ENCODE data around the gene MCMBP. TPM values are rescaled to one million over a fixed set of nuclear protein-coding genes. Genes with fewer than 3 reads are reported as not detected.

MCMBP gene
- total and polyA plus RNA-seq, 8 donors = 7.5 to 22.8 (median 16.0) TPM

DNA sequence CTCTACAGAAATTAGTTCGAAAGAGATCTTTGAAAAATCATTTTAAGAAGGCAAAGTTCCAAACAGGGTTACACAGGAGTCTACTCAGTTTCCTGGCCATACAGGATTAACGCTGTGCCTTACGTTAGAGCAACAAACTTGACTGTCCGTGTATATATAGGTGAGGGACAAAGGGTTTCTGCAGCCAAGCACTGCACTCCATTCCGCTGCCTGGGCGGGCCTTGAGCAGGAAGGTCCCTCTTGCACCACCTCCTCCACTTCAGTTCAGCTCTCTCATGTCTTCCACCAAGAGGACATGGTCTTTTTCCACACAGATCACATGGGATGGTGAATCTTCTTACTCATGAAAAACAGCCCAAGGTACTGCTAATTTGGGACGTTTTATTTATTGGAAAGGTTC, 43.2 kb downstream of the MCMBP start:
- FAIRE-seq (no peak), DNase-seq (no peak), ATAC-seq (no peak)
- 86 to 93% methylated on average over 7 of the region's 7 CpGs for WGBS, 2 donors
- no peaks in the 10 kb centered on the region for H3K4me1 ChIP-seq
- H3K27me3 ChIP-seq = no peaks in the 10 kb centered on the region
- H3K36me3 ChIP-seq = peaks cover 0 to 40% (median 19%) of the 10 kb centered on the region in 3 donors
- no peak overlapping the region for H3K27ac ChIP-seq
- intact Hi-C loops (cut with DNase I) = no loop called here
- H3K4me3 ChIP-seq = no peak overlapping the region
- TF ChIP-seq, protein P1, sequence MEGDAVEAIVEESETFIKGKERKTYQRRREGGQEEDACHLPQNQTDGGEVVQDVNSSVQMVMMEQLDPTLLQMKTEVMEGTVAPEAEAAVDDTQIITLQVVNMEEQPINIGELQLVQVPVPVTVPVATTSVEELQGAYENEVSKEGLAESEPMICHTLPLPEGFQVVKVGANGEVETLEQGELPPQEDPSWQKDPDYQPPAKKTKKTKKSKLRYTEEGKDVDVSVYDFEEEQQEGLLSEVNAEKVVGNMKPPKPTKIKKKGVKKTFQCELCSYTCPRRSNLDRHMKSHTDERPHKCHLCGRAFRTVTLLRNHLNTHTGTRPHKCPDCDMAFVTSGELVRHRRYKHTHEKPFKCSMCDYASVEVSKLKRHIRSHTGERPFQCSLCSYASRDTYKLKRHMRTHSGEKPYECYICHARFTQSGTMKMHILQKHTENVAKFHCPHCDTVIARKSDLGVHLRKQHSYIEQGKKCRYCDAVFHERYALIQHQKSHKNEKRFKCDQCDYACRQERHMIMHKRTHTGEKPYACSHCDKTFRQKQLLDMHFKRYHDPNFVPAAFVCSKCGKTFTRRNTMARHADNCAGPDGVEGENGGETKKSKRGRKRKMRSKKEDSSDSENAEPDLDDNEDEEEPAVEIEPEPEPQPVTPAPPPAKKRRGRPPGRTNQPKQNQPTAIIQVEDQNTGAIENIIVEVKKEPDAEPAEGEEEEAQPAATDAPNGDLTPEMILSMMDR (IDR thresholded peaks at IDR 0.05) = no peak
- H3K9me3 ChIP-seq = no peaks in the 10 kb centered on the region

DNA sequence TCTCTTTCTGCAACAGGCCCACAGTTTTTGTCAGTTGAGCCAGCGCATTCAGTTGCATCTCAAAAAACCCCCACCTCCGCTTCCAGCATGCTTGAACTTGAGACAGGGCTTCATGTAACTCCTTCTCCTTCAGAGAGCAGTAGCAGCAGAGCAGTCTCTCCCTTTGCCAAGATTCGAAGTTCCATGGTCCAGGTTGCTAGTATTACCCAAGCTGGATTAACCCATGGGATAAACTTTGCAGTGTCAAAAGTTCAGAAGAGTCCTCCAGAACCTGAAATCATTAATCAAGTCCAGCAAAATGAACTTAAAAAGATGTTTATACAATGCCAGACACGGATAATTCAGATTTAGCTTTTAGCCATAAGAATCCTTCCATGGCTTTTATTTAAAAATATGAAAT, 45.2 kb downstream of the MCMBP start:
- intact Hi-C loops (cut with DNase I) = no loop called here
- Histone ChIP-seq H3K4me1 (no peaks in the 10 kb centered on the region), H3K9me3 (no peaks in the 10 kb centered on the region), H3K36me3 (peaks cover 0 to 45% (median 19%) of the 10 kb centered on the region in 3 donors), H3K27me3 (no peaks in the 10 kb centered on the region), H3K27ac (no peak overlapping the region), H3K4me3 (no peak overlapping the region)
- 89 to 91% methylated on average over 4 of the region's 4 CpGs for WGBS, 2 donors
- TF ChIP-seq, protein P1 (IDR thresholded peaks at IDR 0.05) = no peak
- FAIRE-seq (no peak), ATAC-seq (no peak), DNase-seq (no peak)

DNA sequence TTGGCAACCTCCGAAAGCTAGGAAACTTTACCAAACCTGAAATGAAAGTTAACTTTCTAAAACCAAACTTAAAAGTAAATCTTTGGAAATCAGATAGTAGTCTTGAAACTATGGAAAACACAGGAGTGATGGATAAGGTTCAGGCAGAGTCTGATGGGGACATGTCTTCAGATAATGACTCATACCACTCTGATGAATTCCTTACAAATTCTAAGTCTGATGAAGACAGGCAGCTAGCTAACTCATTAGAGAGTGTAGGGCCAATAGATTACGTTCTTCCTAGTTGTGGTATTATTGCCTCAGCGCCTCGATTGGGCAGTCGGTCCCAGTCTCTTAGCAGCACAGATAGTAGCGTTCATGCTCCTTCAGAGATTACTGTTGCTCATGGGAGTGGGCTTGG, 45.9 kb downstream of the MCMBP start:
- ATAC-seq = no peak
- 89 to 96% methylated on average over 6 of the region's 6 CpGs for WGBS, 2 donors
- intact Hi-C loops (cut with DNase I) = no loop called here
- no peak overlapping the region for H3K27ac ChIP-seq
- H3K36me3 ChIP-seq = peaks cover 0 to 38% (median 15%) of the 10 kb centered on the region in 3 donors
- no peak for DNase-seq
- FAIRE-seq = no peak
- no peaks in the 10 kb centered on the region for H3K9me3 ChIP-seq
- TF ChIP-seq, protein P1 (IDR thresholded peaks at IDR 0.05) = no peak
- no peaks in the 10 kb centered on the region for H3K4me1 ChIP-seq
- H3K27me3 ChIP-seq = no peaks in the 10 kb centered on the region
- H3K4me3 ChIP-seq = no peak overlapping the region

DNA sequence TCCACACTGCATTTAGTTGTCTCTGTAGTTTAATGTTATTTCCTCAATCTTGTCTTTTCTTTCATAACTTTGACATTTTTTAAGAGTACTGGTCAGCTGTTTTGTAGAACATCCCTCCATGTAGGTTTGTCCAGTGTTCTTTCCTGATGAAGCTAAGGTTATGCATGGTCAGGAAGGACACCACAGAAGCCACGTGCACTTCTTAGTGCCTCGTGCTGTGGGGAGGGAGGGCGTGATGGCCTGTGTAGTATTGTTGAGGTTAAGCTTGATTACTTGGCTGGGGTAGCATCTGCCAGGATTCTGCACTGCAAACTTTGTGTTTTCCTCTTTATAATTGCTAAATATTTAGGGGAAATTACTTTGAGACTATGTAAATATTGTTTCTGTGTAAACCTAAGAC, 48.3 kb downstream of the MCMBP start:
- Histone ChIP-seq H3K4me1 (no peaks in the 10 kb centered on the region), H3K27ac (no peak overlapping the region), H3K4me3 (no peak overlapping the region), H3K9me3 (no peaks in the 10 kb centered on the region), H3K36me3 (peaks cover 0 to 15% (median 2%) of the 10 kb centered on the region in 3 donors), H3K27me3 (no peaks in the 10 kb centered on the region)
- TF ChIP-seq, protein P1 (IDR thresholded peaks at IDR 0.05) = no peak
- intact Hi-C loops (cut with DNase I) = no loop called here
- ATAC-seq = no peak
- WGBS, 2 donors = 86 to 88% methylated on average over 3 of the region's 3 CpGs
- no peak for DNase-seq
- FAIRE-seq = no peak

DNA sequence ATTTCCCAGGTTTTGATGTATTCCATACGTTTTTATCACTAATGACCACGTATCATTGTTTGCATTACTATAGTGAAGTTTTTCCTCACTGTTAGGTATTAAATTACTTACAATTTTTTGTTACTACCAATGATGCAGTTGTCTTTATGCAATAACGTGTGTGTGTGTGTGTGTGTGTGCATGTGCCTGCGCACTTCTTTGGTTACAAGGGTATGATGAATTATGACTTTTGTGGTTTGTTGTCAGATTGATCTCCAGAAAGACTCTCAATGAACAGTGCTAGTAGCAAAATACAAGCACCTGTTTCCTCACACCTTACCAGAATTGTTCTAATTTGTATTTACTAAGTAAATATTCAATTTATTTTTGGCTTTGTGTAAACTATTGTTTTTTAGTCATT, 51.5 kb downstream of the MCMBP start:
- ATAC-seq (no peak), FAIRE-seq (no peak), DNase-seq (no peak)
- no peaks in the 10 kb centered on the region for H3K9me3 ChIP-seq
- TF ChIP-seq, protein P1 (IDR thresholded peaks at IDR 0.05) = no peak
- H3K4me3 ChIP-seq = no peak overlapping the region
- H3K4me1 ChIP-seq = no peaks in the 10 kb centered on the region
- peaks cover 0 to 6% (median 0%) of the 10 kb centered on the region in 3 donors for H3K36me3 ChIP-seq
- intact Hi-C loops (cut with DNase I) = no loop called here
- 42 to 57% methylated on average over 4 of the region's 4 CpGs for WGBS, 2 donors
- H3K27ac ChIP-seq = no peak overlapping the region
- no peaks in the 10 kb centered on the region for H3K27me3 ChIP-seq
